Osteoblast (primary cell): ENCODE data around the gene TGFB1I1. TPM values are rescaled to one million over a fixed set of nuclear protein-coding genes. Genes with fewer than 3 reads are reported as not detected.

ENCODE experiments used
- DNase-seq: peaks from one replicate; pipeline ENCODE4 v3.0.0; 2011; ENCODE audit warnings: low spot score, mixed read lengths; ENCODE audit not compliant: insufficient read length; ENCODE audit errors: missing footprints
- H2AFZ ChIP-seq: 2 replicates; pipeline ENCODE4 v1.6.0; 2011; ENCODE audit warnings: mild to moderate bottlenecking, low read length
- H3K27ac ChIP-seq: 2 replicates; pipeline ENCODE4 v1.5.1; 2011; ENCODE audit warnings: mild to moderate bottlenecking, low read depth, low read length, moderate library complexity
- H3K27me3 ChIP-seq: 2 replicates; pipeline ENCODE4 v1.6.0; 2012; ENCODE audit warnings: mild to moderate bottlenecking, control low read depth, inconsistent platforms, low read length, moderate library complexity; ENCODE audit not compliant: insufficient read depth
- H3K36me3 ChIP-seq: 2 replicates; pipeline ENCODE4 v1.5.1; 2011; ENCODE audit warnings: mild to moderate bottlenecking, low read length, control low read depth, moderate library complexity; ENCODE audit not compliant: insufficient read depth
- H3K4me1 ChIP-seq: 2 replicates; pipeline ENCODE4 v1.5.1; 2011; ENCODE audit warnings: mild to moderate bottlenecking, low read length, control low read depth, moderate library complexity; ENCODE audit not compliant: insufficient read depth
- H3K4me2 ChIP-seq: 2 replicates; pipeline ENCODE4 v1.6.0; 2011; ENCODE audit warnings: mild to moderate bottlenecking, low read length; ENCODE audit not compliant: insufficient read depth
- H3K4me3 ChIP-seq: fragments of 200-600 bp; sonication (generic); 3 replicates; pipeline ENCODE4 v1.5.1; 2012; ENCODE audit warnings: mild to moderate bottlenecking, low read length, inconsistent platforms; ENCODE audit not compliant: insufficient read depth
- H3K79me2 ChIP-seq: 2 replicates; pipeline ENCODE4 v1.6.0; 2012; ENCODE audit warnings: mild to moderate bottlenecking, low read length, control low read depth, inconsistent platforms; ENCODE audit not compliant: insufficient read depth
- H3K9me3 ChIP-seq: 2 replicates; pipeline ENCODE4 v1.5.1; 2011; ENCODE audit warnings: low read depth, low read length, control low read depth
- H4K20me1 ChIP-seq: 2 replicates; pipeline ENCODE4 v1.6.0; 2012; ENCODE audit warnings: mild to moderate bottlenecking, low read length, control low read depth; ENCODE audit not compliant: insufficient read depth
- total RNA-seq: library from RNA; depleted of rRNA; stranded (reverse); fragments of >200 nt; gene quantifications from 2 replicates; pipeline ENCODE4 v1.2.3, GENCODE V29; 2012
- TF ChIP-seq, protein P1 (sequence below): IDR thresholded peaks from 2 replicates; pipeline ENCODE4 v1.5.1; 2011; ENCODE audit warnings: mild to moderate bottlenecking, low read depth, low read length, moderate library complexity; ENCODE audit errors: extremely low read depth

TGFB1I1 gene
- total RNA-seq, 1 donor, result 60.1 TPM

DNA sequence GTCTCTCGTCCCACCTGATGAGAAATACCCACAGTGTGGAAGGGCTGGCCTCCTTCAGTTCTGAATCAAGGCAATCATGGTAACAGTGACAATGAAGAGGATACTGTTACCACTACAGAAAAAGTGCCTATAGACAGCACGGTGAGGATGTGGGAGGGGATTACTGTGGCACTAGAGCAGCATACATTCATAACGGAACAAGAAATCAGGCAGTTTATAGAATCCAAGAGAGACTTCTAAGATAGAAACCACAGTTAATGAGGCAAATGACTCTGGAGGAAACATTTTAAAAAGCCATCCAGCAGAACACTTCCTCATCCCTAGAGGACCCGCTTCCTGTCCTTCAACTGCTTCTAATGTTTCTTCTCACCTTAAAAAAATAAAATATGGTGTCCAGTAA lies 33.5 kb downstream of the TGFB1I1 start:
- no peaks in the 10 kb centered on the region for H3K9me3 ChIP-seq
- H3K4me3 ChIP-seq, result no peak overlapping the region
- no peaks in the 10 kb centered on the region for H3K27me3 ChIP-seq
- no peak for DNase-seq
- peaks cover 32% of the 10 kb centered on the region for H3K4me1 ChIP-seq
- H2AFZ ChIP-seq, result no peak overlapping the region
- H3K79me2 ChIP-seq, result peaks cover 44% of the 10 kb centered on the region
- TF ChIP-seq, protein P1, sequence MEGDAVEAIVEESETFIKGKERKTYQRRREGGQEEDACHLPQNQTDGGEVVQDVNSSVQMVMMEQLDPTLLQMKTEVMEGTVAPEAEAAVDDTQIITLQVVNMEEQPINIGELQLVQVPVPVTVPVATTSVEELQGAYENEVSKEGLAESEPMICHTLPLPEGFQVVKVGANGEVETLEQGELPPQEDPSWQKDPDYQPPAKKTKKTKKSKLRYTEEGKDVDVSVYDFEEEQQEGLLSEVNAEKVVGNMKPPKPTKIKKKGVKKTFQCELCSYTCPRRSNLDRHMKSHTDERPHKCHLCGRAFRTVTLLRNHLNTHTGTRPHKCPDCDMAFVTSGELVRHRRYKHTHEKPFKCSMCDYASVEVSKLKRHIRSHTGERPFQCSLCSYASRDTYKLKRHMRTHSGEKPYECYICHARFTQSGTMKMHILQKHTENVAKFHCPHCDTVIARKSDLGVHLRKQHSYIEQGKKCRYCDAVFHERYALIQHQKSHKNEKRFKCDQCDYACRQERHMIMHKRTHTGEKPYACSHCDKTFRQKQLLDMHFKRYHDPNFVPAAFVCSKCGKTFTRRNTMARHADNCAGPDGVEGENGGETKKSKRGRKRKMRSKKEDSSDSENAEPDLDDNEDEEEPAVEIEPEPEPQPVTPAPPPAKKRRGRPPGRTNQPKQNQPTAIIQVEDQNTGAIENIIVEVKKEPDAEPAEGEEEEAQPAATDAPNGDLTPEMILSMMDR, result no peak
- no peak overlapping the region for H3K27ac ChIP-seq
- H3K36me3 ChIP-seq, result peaks cover 22% of the 10 kb centered on the region
- H3K4me2 ChIP-seq, result no peak overlapping the region
- H4K20me1 ChIP-seq, result peaks cover 9% of the 10 kb centered on the region

DNA sequence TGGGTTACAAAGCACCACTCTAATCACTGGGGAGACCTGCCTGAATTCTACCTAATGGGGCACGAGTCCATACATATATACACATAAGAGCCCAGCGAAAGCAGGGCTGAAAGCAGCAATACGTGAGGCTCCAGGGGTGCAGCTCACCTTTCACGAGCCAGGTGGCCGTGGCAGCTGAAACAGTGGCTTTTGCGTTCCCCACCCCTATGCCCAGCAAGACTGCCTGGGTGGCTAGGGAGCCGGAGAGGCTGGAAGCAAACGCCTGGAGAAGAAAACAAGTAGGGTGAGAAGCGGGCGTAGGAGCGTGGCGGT lies 35.6 kb downstream of the TGFB1I1 start:
- peaks cover 18% of the 10 kb centered on the region for H3K36me3 ChIP-seq
- H3K4me3 ChIP-seq, result peak overlapping the region; percentile 92
- peak overlapping the region; percentile 80 for H2AFZ ChIP-seq
- H3K9me3 ChIP-seq, result no peaks in the 10 kb centered on the region
- no peaks in the 10 kb centered on the region for H4K20me1 ChIP-seq
- no peak for DNase-seq
- no peaks in the 10 kb centered on the region for H3K27me3 ChIP-seq
- H3K79me2 ChIP-seq, result peaks cover 30% of the 10 kb centered on the region
- H3K4me2 ChIP-seq, result peak overlapping the region; percentile 98
- TF ChIP-seq, protein P1, result no peak
- peaks cover 33% of the 10 kb centered on the region for H3K4me1 ChIP-seq
- H3K27ac ChIP-seq, result peak overlapping the region; percentile 95

DNA sequence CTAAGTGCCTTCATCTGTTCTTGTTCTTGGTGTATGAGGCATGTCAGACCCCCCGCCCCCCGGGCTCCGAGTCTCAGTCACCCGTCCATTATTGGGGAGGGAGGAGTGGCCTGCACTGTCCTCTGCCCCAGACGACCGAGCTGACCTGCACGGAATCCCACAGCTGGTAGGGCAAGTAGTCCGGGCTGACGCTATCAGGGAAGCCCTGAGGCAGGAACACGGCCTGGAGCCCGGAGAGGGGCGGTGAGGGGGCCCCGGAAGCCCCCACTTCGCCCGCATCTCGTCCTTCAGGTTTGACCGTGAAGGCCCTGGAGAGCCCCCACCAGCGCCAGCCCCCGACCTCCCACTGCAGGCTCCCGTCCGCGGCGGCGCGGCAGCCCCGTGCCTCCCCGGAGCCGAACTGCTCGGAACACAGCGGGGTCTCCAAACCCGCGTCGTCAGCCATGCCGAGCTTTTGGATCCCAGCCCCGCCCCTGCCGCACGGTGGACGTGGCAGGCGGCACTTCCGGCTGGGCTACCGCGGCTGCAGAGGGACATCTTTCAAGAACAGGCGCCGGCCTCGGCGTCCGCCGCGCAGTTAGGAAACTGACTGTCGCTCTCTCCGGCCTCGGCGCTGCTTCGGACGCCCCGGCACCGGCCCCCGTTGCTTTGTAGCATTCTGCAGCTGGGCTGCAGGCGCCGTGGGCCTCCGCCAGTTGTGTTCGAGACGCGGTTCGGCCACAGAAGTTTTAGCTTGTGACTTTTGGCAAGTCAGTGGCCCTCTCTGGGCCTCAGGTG lies 36.2 kb downstream of the TGFB1I1 start, which contains the start of gene RUSF1:
Gene RUSF1, minus strand, starts transcription at position 463 of the 777 bp plus-strand sequence. Its CDS starts 18 bp downstream, at position 445.
- TF ChIP-seq, protein P1, result no peak

DNA sequence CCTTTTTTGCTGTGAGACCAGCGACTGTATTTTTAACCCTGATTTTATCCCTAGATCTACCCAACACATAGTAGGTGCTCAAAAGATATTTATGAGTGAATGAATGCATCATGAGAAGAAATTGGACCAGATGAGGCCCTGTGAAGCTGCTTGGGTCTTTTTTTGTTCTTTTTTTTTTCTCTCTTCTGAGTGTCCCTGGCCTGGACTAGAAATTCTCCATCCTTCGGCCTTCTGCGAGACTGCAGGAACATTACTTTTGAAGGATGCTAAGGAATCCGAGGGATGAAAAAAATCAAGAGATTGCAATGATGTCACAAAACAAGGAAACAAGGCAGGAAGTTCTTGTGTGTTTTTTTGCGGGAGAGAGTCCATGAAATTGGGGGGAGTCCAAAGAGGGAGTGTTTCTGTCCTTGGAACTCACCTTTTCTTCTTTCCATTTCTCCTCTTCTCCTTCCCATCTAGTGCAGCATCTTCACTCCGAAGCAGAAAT lies 36.8 kb downstream of the TGFB1I1 start:
- Histone ChIP-seq H3K9me3 (no peaks in the 10 kb centered on the region), H3K27me3 (no peaks in the 10 kb centered on the region), H3K4me3 (peak overlapping the region; percentile 92), H3K79me2 (peaks cover 30% of the 10 kb centered on the region), H3K4me1 (peaks cover 31% of the 10 kb centered on the region), H2AFZ (peak overlapping the region; percentile 80), H3K4me2 (peak overlapping the region; percentile 98), H3K27ac (peak overlapping the region; percentile 95), H4K20me1 (no peaks in the 10 kb centered on the region), H3K36me3 (peaks cover 18% of the 10 kb centered on the region)
- TF ChIP-seq, protein P1, result no peak
- no peak for DNase-seq

More for the DNA sequence above, 36.2 kb downstream of the TGFB1I1 start, which contains the start of gene RUSF1:
- Histone ChIP-seq H3K36me3 (peaks cover 18% of the 10 kb centered on the region), H3K79me2 (peaks cover 30% of the 10 kb centered on the region), H3K4me2 (peak within 1 kb of the TSS; percentile 98), H4K20me1 (no peaks in the 10 kb centered on the region), H3K4me3 (peak within 1 kb of the TSS; percentile 92), H2AFZ (peak within 1 kb of the TSS; percentile 80), H3K27me3 (no peaks in the 10 kb centered on the region), H3K27ac (peak within 1 kb of the TSS; percentile 95), H3K9me3 (no peaks in the 10 kb centered on the region), H3K4me1 (peaks cover 32% of the 10 kb centered on the region)
- DNase-seq, result peak; percentile 95
